CD4-positive, alpha-beta T cell treated with Interleukin-10 for 1 hour (primary cell): ENCODE results near the gene KIAA0825.

Experiments used
- DNase-seq: peaks from one replicate; pipeline ENCODE4 v3.0.0-alpha.2; 2020

KIAA0825 gene, protein sequence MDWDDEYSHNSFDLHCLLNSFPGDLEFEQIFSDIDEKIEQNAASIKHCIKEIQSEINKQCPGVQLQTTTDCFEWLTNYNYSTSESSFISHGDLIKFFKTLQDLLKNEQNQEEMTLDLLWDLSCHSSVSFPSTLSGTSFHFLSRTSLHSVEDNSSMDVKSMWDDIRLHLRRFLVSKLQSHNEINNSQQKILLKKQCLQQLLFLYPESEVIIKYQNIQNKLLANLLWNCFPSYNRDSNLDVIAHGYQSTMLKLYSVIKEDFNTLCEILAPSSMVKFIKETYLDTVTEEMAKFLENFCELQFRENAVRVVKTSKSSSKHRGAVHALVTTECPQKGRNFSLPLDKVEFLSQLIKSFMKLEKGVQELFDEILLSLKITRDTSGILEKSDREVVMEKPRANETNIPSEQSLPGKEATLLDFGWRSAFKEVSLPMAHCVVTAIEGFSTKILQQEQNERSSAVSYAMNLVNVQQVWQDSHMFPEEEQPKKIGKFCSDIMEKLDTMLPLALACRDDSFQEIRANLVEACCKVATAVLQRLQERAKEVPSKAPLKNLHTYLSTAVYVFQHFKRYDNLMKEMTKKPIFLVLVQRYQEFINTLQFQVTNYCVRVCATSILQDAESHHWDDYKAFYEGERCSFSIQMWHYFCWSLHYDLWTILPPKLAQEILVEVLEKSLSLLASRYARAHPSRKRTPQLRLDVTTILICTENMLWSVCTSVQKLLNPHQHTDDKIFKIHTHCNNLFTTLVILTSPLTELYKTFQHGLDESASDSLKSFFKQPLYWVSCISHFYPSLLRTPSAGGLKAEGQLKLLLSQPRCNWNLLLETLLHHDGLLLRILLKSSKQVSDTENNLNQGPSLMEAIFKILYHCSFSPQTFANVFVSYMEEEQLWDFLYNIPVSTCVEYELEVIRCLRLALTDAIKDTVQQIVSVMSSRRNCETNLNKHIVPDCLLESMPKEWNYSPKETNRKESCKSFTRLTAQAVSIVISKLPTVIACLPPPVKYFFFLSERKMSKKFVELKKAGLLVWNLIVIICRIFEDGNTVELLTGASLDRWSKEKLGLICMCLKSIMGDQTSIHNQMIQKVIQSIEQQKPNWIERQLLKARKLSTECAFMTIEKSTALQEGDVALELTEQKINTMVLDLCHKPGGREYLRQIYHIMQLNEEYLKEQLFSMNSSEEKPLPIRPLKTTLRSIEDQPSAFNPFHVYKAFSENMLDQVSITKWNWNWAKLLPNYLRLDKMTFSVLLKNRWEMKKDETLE (N-terminal part only)

DNA sequence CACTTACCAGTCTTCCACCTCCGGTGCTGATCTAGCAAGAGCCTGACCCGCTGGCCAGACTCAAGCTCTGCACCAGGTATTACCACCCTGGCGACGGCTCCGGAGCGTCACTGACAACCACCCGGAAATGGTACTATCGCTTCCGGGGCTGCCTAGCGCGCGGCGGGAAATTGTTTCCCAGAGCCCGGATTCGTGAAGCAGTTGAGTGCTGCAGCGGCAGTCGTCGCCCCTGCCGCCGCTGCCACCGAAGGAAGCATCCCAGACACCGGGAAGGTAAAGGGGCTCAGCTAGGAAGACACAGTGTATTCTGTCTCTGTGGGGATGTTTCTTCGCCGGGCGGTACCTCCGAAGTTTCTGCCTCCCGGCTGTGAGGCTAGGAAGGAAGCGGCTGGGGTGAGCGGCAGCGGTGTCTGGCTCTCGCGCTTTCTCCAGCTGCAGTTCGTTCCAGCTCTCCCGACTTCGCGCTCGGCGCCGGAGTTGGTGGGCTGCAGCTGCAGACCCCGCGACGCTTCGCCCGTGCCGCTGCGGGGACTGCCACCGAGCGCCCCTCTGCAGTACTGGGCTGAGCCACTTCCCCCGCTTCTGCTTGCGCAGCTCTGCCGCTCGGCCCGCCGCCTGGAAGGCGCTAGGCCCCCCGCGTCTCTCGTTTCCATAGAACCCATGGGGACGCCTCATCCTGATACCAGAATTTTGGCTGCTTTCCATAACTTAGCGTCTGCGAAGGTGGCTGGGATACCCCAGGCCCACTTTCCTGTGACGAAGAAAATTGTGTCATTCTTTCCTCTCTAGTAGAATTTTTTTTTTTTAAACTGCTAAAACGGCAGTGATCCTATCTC is at the start of gene KIAA0825, which contains the start of gene SLF1:
TSS of gene KIAA0825 (minus strand) at position 112 of the 836 bp plus-strand sequence. CDS start 81,478 bp downstream, outside the sequence.
TSS of gene SLF1 (plus strand) at position 177 of the 836 bp plus-strand sequence. CDS start 10,142 bp downstream, outside the sequence.
- DNase-seq, result peak; percentile 87

DNA sequence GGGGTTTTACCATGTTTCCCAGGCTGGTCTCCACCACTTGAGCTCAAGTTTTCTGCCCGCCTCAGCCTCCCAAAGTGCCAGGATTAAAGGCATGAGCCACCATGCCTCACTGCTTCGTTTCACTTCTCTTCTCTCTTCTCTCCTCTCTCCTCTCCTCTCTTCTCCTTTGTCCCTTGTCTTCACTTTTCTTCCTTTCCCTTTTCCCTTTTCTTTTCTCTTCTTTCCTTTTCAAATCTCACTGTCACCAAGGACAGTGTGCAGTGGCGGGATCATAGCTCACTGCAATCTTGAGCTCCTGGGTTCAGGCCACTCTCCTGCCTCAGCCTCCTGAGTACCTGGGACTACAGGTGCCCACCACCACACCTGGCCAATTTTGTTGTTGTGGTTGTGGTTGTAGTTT is 49.5 kb upstream of the KIAA0825 start:
- DNase-seq, result no peak

DNA sequence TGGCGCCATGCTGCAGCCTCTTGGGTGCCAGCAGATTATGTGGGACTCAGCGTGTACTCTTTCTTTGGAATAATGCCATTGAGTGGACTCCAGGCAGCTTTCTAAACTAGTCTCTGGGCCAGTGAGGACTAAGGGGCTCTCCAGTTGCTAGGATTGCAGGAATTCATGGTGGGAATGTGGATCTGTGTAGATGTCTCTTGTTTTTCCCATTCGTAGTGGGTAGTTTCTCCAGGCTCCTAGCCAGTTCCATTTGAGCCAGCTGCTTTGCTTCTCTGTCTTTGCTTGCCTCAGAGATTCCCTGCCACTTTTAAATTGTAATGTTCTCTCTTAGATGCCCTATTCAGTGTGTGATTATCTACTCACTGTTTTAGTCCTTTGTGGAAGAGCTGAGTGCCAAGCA is 42.7 kb upstream of the KIAA0825 start:
- DNase-seq, result no peak

DNA sequence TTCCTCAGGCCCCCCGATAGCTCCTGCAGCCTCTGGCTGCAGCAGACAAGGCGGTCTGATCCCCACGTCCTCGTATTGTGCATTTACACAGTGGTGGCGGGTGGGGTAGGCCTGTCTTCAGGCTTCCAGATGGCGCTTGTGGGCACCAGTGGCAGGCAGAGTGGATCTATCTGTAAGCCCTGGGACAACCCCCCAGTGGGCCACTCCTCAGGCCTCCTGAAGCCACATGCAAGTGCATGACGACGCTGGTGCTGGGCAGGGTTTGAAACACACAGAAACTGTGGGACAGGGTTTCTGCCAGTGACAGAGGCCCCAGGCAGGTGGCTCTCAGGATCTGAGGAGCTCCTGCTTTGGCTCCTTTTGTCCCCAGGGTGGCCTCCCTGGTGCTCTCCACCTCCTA is 42.1 kb upstream of the KIAA0825 start:
- DNase-seq, result no peak

DNA sequence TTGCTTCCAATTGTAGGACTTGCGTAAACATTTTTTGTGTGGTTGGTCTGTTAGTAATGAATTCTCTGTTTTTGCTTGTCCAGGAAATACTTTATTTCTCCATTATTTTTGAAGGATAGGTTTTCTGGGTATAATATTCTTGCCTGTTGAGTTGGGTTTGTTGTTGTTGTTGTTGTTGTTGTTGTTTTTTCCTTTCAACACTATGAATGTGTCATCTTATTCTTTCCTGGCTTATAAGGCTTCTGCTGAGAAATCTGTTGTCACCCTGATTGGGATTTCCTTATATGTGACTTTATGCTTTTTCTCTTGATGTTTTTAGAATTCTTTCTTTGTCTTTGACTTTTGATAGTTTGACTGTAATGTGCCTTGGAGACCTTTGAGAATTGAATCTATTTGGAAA is 39.9 kb upstream of the KIAA0825 start:
- DNase-seq, result no peak

DNA sequence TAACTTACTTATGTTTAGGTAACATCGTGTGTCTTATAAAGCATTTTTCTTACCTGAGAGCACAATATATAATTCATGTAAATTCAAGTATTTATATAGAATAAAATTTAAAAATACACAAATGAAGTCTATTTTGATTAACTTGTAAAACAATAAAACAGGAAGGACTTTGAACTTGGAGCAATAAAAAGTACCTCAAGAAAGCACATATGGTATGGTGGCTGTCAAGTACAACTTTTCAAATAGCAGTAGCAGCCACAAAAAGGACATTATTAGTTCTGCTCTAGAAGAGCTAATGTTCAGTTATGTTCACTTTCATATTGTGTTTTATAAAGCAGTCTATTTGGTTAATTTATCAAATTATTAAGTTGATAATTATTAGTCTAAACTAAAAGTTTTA is 31.5 kb upstream of the KIAA0825 start:
- no peak for DNase-seq

DNA sequence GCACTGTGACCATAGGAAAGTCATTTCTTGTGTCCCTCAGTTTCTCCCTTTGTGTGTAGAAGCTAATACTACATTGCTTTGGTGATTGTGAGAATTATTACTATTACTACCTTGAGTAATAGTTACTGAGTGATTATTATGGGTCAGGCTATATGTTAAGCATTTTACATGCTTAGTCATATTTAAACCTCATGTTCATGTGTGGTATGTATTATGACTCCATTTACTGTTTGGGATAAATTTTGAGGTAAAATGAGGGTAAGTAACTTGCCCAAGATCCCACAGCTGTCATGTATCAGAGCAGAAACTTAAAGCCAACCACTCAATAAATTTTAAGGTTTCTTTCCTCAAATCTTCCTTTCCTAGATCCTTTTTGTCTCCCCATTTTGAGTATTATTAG is 28.4 kb upstream of the KIAA0825 start:
- no peak for DNase-seq

DNA sequence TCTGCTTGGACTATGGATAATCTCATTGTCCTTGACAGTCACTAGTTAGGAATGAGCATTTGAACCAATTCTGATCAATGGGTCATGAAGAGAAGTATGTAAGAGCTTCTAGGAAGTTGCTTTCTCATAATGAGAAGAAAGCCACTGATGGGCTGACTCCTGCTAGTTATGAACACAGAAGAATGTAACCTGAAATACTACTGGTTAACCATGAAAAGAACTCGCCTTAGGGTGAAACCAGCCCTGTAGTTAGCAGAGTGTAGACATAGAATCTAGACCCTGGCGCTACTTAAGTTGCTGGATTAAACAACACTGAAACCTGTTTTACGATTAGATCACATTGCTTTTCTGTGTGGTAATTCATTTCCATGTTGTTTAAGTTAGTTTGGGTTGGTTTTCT is 26.6 kb upstream of the KIAA0825 start:
- DNase-seq, result no peak

DNA sequence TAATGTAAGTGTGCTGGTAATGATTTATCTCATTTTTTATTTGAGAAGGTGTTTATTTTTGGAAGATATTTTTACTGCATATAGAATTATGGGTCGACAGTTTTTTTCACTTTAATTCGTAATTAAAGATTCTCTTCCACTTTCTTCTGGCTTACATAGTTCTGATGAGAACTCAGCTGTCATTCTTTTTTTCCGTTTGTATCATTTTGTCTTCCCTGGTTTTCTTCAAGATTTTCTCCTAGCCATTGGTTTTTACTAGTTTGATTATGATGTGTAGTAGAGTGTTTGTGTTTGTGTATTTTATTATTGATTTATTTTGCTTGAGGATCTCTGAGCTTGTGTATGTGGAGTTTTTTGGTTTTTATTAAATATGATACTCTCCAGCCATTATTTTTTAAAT is 21.8 kb upstream of the KIAA0825 start:
- no peak for DNase-seq

DNA sequence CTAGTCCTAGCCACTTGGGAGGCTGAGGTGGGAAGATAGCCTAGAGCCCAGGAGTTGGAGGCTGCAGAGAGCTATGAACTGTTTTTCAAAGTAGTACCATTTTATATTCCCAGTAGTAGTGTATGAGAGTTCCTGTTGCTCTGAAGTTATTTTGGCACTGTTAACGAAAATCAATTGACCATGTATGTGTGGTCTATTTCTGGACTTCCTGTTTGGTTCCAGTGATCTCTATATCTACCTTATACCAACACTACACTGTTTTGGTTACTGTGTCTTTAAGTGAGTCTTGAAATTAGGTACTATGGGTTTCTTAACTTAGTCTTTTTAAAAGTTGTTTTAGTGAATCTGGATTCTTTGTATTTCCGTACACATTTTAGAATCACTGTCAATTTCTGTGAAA is 13.6 kb upstream of the KIAA0825 start:
- DNase-seq, result no peak

DNA sequence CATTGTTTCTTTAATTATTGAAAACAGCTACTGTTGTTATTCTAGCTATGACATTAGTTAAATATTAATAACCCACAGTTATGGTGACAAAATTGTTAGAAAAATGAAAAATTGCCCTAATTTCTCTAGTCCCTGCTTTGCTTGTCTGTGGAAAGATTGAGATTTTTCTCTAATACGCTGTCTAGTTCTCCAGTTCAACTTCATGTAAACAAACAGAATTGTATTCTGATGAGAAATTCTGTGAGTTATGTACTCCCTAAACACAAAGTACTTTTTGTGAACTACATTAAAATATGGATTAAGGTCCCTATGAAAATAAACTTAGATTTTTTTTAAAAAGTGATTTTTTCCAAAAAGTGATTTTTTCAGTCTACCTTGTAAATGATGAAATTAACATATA is 8.8 kb upstream of the KIAA0825 start:
- no peak for DNase-seq

DNA sequence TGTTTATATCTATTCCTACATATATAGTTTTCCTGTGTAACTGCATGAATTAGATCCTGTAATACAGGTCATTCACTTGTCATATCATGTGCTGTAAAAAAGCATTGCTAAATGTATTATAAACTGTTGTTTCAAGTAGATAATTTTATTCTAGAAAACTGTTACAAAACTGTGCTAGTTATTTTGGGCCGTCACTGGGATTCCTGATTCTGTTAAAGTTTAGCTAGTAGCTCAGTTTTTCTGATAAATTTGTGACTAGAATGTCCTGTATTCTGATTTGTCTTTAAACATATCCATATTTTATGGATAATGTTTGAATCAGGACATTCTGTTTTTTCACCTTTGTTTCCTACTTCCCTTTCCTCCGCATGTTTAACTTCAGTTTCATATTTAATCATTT is 5.5 kb upstream of the KIAA0825 start:
- DNase-seq, result no peak

DNA sequence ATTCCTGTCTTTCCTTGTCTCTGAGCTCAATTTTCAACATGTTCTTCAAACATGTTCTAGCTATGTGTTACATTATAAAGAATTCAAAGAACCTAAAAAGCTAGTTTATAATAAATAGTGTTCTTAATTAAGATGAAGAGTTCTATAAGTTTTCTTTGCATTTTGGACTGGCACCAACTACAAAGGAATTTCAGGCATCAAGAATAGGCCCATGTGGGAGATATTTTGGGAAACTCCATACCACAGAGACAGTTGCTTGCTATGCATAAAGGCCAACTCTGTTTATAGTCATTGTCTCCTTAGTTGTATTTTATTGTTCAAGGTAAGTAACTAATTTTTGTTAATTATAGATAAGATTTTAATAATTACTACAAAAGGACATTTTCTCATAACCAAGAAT is 4.6 kb upstream of the KIAA0825 start:
- no peak for DNase-seq

DNA sequence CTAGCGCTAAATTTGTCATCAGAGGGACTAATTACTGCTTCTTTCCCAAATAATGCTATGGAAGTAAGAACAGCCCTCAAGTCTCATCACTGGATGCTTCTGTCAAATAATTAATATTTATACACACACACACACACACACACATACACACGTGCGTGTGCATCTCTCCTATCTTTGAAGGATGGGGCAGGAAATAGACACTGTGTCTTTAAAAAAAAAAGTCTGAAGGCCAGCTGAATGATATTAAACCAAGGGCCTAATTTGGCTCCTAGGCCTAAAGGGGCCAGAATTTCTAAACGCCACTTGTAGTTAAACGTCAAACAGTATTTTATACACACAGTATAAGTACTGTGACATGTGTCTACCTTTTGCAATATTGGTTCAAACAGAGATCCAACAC is 3.4 kb upstream of the KIAA0825 start:
- DNase-seq, result no peak

DNA sequence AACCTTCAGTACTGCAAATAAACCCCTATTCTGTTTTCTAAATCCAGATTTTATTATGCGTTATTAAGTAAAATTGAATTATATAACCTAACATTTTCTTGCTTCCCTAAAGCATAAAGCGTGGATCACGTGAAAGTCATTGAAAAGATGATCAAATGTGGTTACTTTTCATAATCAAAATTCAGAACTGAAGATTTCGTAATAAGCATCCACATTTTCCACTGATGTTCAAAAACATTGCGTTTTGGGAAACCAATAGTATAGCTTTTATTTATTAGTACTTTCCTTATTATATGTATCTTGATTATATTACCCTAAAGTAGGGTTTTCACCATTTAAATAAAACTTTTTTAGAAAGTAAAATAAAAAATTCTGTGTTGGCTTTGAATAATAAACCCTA is 1.9 kb upstream of the KIAA0825 start:
- no peak for DNase-seq

DNA sequence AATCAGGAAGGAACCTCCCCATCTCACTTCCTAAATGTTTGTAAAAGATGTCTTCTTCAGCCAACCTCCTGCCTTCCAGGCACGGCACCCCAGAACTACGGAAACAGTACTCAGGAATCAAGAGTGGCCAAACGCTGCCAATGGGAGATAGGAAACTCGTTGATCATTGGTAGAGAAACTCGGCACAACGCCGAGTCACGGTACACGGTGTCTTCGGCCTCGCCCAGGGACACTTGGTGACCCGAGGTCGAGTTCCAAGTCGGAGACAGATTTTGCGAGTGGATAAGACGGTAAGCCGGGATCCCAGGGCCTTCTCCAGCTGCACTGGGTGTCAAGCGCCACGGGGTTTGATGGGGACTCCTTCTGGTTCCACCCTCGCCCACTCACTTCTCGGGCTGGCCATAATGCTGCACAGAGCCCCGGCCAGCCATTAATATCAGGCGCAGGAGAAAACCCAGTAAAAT is 343 bp downstream of the KIAA0825 start:
- peak; percentile 37 for DNase-seq

DNA sequence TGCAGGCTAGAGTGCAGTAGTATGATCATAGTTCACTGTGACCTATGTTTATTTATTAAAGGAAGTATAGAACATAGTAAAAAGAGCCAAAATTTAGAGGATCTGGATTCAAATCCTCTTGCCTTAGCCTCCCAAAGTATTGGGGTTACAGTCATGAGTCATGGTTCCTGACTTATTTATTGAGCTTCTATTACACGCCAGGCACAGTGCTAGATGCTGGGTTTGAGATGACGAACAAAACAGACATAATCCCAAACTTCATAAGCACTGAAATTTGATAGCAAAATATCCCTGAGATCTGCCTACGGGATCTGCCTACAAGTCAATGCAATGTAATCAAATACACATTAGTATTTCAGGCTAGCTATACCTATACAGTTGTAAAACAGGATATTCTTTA is 2.5 kb downstream of the KIAA0825 start:
- DNase-seq, result no peak

DNA sequence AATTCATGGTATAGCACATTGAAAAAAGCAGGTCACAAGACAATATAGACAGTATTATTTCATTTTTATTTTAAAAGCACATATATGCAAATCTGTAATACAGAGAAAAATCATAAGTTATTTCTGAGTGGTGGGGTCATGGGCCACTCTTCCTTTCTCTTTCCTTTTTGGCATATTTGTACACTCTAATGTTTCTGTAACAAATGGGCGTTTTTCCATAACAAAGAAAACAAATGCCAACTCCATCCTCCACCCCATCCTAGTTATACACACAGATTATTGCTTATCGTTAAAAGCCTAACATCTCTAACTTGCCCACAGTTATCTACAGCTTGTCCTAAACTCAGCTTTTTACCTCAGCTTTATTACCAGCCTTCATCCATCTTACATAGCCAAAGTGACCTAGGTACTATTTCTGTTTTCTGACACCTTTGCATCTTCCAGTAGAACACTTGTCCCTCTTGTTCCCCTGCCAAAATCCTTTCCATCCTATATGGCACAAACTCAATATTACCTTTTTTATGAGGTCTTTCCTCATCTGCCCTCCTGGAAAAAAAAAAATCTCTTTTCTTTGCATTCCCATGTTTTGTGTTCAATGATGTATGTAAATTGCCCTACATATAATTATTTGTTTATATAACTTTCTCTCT is 4.1 kb downstream of the KIAA0825 start:
- no peak for DNase-seq

DNA sequence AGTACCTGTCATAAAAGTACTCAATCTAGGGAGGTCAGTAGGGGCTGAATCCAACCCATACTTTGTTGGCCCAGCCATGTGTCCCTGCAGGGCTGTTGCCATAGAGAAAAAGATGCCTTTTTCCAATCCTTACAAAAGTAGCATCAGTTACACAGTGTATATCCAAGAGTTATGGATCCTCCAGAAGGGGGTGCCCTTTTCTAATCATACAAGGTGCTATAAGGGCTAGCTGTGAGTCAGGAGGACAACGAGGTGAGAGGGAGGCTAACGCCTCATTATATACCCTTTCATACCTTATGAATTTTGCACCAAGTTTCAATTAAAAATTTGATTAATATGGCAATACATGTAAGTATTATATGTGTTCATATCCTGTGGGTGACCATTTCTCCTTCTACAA is 4.8 kb downstream of the KIAA0825 start:
- peak; percentile 16 for DNase-seq

DNA sequence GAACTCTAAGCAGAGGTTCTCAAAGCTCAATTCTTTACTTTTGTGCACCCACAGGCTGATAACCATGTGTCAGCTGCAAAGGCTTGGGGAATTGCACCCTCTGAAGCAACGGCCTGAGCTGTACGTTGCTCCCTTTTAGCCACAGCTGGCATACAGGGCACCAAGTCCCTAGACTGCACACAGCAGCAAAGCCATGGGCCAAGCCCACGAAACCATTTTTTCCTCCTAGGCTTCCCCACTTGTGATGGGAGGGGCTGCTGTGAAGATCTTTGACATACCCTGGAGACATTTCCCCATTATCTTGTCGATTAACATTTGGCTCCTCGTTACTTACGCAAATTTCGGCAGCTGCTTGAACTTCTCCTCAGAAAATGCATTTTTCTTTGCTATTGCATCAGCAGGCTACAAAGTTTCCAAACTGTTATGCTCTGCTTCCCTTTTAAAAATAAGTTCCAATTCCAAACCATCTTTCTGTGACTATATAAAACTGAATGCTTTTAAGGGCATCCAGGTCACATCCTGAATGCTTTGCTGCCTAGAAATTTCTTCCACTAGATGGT is 23.0 kb downstream of the KIAA0825 start:
- no peak for DNase-seq
